ENCODE data around the gene TMTC2.

The TMTC2 gene

DNA sequence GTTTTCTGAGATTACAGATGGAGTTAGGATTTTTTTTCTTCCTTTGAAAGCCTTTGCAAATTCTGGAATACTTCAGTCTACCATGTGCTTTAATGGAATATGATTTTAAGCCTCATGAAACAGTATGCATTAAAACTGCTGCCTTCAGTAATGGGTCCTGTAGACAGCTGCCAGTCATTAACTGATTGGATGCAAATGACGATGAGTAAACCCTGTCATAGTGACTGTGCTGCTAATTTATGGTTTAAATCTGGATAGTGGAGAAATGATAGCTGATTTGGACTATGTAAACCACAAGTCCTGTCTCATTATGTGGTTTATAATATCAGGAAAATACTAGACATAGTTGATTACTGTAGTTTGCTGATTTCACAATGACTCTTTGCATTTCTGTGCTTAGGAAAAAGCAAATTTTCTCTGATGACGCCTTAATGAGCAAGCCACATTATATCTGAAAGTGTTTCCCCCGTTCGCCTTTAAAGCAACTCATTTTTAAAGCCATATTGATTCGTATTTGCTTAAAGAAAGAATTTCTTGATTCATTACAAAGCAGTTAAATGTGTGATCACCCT is 217.6 kb downstream of the TMTC2 start:
- H3K4me3 ChIP-seq (ENCODE audit: low read length) = no peak overlapping the region
- DNase-seq (ENCODE audit: low read depth, low spot score) = no peak

DNA sequence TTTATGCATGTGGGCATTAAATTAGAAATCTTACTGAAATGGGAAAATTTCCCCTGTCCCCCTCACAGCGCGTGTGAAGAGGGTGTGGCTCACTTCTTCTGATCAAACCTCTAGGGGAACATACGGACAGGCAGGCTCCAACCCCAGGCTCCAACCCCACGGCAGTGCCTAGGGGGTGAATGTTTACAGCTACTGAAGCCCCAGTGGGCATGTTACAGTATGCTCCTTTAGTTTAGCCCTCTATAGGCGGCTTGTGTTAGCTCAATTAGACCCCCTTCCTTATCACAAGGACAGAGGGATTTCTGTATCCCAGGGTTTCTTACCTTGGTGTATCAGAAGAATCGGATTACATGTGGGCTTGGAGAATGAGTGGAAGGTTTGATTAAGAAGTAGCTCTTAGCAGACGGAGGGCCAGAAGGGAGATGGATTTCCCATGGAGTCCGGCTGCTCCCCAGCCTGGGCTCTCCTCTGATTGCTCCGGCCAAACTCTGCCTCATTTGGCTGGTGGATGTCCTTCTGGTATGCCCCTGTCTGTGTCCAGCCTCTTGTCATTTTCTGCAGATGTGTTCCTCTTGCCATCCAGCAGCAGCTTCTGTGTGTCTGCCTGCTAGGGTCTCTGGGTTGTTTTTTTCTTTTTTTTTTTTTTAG is 223.7 kb downstream of the TMTC2 start:
- no peak for DNase-seq (ENCODE audit: low read depth, low spot score)
- H3K4me3 ChIP-seq (ENCODE audit: low read length) = no peak overlapping the region

DNA sequence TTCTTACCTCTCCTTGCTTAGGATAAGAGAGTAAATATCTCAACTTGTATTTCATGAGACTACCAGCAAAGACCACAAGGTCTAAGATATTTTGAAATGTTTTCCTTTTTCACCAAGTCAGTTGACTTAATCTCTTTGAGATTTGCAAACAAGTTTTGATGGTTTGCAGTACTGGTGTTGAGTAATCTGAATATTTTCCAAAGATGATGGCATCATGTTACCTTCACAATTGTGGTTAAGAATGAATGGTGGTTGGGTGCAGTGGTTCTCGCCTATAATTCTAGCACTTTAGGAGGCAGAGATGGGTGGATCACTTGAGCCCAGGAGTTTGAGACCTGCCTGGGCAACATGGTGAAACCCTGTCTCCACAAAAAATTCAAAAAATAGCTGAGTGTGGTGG is 225.7 kb downstream of the TMTC2 start:
- DNase-seq (ENCODE audit: low read depth, low spot score) = no peak
- H3K4me3 ChIP-seq (ENCODE audit: low read length) = no peak overlapping the region

DNA sequence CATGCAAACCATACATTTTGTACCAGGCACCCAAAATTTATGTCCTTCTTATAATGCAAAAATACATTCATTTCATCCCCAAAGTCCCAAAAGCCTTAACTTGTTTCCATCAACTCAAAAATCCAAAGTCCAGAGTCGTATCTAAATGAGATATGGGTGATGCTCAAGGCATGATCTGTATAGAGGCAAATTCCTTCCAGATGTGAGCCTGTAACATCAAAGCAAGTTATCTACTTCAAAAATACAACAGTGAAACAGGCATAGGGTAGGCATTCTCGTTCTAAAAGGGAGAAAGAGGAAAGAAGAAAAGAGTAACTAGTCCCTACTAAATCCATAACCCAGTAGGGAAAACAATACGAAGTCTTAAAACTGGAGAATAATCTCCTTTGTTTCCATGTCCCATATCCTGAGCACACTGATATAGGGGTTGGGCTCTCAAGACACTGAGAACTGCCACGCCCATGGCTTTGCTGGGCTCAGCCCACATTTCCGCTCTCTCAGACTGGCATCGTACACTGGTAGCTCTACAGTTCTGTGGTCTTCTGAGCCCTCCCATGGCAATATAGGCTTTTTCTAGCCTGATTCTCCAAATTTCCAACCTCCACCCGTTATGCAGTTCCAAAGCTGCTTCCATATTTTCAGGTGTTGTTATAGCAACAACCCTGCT is 232.8 kb downstream of the TMTC2 start:
- no peak for DNase-seq (ENCODE audit: low read depth, low spot score)

DNA sequence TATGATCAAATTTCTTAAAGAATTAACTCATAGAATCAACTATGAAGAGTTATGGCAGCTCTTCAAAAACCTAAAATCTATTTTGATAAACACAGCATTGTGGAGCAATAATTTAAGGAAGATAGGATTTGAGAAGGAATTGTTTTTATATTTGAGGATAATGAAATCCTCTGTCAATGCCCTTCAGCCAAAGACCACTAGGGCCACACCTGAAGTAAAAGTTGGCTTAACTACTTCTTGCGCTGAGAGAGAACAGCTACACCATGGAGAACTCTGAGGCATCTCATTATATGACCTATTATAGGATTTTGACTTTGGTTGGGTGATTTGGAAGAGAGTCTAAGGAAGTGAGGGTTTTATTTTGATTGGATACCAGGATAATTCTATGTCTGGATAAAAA is 237.2 kb downstream of the TMTC2 start:
- H3K4me3 ChIP-seq (ENCODE audit: low read length) = no peak overlapping the region
- no peak for DNase-seq (ENCODE audit: low read depth, low spot score)

More for the DNA sequence above, 232.8 kb downstream of the TMTC2 start:
- no peak overlapping the region for H3K4me3 ChIP-seq (ENCODE audit: low read length)

DNA sequence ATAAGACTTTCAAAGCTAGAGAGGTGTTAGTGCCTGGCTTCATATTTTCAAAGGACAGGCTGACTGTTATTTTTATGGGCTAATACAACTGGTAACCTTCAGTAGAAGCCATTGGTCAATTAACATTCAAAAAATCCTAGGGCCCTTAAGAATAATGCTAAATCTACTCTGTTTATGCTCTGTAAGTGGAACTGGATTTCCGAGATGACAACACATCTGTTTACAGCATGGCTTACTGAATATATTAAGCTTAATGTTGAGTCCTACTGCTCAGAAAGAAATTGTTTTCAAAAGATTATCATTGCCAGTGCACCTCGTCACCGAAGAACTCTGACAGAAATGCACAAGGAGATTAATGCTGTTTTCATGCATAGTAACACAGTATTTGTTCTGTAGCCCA is 239.9 kb downstream of the TMTC2 start:
- no peak for DNase-seq (ENCODE audit: low read depth, low spot score)
- no peak overlapping the region for H3K4me3 ChIP-seq (ENCODE audit: low read length)

DNA sequence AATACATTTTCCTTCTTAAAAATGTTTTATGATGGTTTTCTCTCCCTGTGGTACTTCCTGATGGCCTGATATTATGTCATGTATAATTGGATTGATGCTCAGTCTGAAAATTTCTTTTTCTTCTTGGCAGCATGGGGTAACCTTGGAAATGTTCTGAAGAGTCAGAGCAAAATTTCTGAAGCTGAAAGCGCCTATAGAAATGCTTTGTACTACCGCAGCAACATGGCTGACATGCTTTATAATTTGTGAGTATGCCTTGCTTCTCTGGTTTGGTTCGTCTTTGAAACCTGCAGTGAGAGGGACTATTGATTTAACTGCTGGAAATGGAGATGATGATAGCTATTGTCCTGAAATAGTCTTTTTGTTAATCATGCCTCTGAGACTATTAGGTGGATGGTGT is 243.6 kb downstream of the TMTC2 start:
- H3K4me3 ChIP-seq (ENCODE audit: low read length) = no peak overlapping the region
- no peak for DNase-seq (ENCODE audit: low read depth, low spot score)

DNA sequence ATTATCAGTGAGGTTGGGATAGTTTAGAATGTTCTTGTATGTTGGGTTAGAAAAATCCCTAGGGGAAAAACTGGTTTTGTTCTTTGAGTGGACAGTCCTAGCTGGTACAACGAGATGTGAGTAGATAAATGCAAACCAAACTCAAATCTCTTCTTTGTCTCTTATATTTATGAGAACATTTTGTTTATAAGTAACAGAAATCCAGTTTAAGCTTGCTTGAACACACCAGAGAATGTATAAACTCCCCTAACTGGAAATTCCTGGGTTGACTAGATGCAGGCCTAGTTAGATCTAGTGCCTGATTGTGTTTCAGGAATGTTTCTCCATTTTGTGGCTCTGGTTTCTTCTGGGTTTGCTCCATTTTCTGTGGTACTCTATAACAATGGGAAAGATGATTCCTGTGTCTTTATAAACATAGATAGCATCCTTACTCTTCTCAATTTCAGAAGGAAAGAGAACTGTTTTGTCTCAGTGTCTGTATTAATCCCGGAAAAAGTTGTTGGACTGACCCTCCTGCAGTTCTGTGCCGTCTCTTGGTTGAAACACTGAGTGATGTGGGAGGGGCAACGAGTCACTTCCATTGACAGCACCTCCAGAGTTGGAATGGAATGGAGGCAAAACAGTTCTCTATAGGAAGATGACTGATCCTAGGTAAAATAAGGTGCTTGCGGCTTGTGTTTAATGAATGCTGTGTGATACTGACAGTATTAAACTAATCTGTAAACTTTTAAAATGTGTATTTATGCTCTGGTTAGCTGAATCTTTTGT is 244.8 kb downstream of the TMTC2 start:
- H3K4me3 ChIP-seq (ENCODE audit: low read length) = no peak overlapping the region
- DNase-seq (ENCODE audit: low read depth, low spot score) = no peak

DNA sequence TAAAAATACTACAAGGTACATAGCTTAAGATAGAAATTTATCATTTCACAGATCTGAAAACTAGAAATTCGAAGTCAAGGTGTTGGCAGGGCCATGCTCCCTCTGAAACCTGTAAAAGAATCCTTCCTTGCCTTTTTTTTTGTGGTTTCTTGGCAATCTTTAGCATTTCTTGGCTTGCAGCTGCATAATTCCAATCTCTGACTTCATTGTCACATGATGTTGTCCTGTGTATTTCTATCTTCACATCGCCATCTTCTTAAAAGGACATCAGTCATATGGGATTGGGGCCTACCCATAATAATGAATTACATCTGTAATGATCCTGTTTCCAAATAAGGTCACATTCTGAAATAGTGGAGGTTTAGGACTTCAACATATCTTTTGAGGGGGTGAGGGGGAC is 250.4 kb downstream of the TMTC2 start:
- no peak for DNase-seq (ENCODE audit: low read depth, low spot score)

DNA sequence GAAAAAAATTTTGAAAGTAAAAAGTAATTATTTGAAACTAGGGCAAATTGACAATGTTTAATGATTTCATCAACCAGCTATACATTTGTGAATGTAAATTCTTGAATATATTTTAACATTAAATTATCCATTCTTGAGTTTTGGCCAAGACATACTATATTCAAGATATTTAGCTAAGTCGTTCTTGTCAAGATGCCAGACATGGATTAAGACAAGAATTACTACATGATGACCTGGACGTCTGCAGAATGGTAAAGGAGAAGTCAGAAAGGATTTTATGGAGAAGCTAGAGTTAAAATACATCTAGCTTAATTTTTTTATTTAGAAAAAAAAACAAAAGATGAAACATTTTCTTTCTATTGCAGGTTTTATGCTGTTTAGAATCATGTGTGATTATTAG is 255.8 kb downstream of the TMTC2 start:
- no peak for DNase-seq (ENCODE audit: low read depth, low spot score)
- H3K4me3 ChIP-seq (ENCODE audit: low read length) = no peak overlapping the region

More for the DNA sequence above, 250.4 kb downstream of the TMTC2 start:
- H3K4me3 ChIP-seq (ENCODE audit: low read length) = no peak overlapping the region

DNA sequence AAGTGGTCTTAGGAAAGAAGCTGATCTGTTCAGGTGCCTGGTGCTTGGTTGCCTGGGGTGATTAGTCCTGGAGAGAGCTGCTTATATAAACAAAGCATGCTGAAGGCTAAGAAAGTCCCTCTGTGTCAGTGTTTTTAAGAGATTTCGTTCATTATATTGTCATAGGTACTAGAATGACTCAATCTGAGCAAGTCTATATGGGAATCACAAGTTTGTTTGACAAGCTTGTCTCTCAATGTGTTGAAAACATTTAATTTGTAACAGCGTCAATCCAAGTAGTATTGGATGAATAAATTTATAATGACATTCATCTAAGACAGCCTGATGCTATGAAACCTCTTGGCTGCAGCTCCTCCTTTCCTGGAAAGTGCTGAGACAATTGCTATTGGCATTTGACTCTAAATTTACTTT is 256.3 kb downstream of the TMTC2 start:
- no peak for DNase-seq (ENCODE audit: low read depth, low spot score)
- no peak overlapping the region for H3K4me3 ChIP-seq (ENCODE audit: low read length)

DNA sequence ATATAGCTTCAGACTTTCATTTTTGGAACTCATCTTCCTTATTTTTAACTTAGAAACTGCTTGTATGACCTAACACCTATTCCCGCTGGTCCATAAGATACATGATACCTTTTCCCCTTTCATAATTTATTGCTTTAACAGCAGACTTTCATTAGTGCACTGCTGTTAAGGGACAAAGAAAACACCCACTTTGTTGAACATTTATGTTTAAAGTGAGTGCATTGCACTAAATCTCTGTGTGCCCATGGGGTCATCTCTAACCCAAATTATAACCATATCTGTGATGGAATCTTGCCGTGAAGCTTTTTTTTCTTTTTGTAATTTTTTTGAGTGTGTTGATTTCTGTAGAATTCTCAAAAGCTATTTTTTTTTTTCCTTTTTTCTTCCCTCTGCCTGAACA is 261.8 kb downstream of the TMTC2 start:
- no peak for DNase-seq (ENCODE audit: low read depth, low spot score)
- no peak overlapping the region for H3K4me3 ChIP-seq (ENCODE audit: low read length)

DNA sequence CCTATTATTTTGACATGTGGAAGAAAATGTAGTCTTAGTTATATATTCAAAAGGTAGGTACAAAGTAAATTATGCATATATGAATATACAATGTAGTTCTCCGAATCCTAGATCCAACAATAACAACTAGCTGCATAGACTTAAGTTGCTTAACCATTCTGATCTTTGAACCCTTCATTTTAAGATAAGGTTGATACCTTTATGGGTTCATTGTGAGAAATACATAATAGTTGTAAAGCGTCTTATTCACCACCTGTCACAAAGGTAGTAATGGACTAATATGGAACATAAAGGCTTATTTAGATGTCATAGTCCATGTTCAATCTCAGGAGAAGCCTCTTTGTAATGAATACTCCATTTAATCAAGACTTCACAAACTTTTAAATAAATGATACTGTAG is 263.6 kb downstream of the TMTC2 start:
- DNase-seq (ENCODE audit: low read depth, low spot score) = no peak
- no peak overlapping the region for H3K4me3 ChIP-seq (ENCODE audit: low read length)

DNA sequence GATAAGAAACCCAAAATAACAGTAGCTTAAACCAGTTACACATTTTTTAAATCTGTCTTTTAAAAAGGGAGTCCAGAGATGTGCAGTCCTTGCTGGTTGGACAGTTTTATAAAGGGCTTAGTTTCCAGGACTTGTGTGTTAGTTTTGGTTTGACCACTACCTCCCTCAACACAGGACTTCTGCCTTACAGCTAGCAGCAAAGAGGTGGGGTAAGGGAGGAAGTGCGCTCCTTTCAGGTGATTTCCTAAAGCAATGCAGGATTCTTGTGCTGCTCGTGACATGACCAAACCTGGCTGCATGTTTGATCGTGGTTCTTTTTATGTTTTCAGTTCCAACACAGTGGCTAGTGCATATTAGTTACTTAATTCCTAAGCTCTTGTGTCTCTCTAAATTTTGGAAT is 266.2 kb downstream of the TMTC2 start:
- no peak for DNase-seq (ENCODE audit: low read depth, low spot score)
- no peak overlapping the region for H3K4me3 ChIP-seq (ENCODE audit: low read length)

DNA sequence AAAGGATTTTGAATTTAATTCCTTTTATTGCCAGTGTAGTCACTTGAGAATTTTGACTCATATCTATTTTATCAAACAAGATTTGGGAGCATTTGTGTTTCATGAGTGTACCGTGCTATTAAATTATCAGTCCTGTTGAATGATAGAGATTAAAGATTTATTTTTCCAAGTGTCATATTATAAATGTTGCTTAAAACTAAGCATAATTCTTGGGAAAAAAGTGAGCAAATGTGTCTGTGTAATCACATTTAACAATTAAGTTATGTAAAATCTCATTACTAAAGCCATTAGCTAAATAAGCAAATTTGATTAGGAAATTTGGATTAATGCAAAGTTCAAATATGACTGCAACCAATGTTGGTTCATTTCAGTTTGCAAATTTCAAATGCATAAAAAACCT is 266.7 kb downstream of the TMTC2 start:
- H3K4me3 ChIP-seq (ENCODE audit: low read length) = no peak overlapping the region
- no peak for DNase-seq (ENCODE audit: low read depth, low spot score)

DNA sequence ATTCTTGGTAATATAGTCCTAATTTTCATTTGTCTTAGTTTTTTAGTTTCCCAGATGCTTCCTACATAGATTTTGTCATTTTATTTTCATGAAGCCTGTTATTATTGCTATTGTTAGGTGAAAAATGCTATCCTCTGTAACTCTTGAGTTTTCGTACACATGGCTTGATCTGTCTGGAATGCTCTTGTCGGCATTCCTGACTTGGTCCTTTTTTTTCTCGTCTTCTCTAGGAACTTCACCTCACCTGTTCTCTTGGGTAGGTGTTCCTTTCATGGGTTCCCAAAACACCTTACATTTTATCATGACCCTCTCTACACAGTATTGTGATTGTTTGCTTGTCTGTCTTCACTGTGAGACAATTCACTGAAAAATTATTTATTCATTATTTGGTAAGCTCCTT is 267.4 kb downstream of the TMTC2 start:
- H3K4me3 ChIP-seq (ENCODE audit: low read length) = no peak overlapping the region
- DNase-seq (ENCODE audit: low read depth, low spot score) = no peak

DNA sequence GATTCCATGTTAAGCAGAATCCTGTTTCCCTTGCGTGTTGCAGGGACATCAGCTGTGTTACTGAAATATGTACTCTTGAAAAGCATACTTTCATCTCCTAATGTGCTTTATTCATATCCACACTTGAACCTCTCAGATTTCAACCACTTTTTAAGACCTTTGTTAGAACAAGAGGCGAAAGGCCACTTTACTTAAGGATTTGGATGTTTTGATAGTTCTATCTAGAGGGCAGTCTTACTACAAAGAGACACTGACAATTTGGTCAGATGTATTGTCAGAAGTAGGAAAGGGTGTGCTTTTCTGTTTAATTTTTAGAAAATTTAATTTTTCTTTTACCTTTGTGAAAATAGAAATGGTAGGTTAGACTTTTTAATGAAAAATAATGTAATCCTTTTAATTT is 267.9 kb downstream of the TMTC2 start:
- H3K4me3 ChIP-seq (ENCODE audit: low read length) = no peak overlapping the region
- no peak for DNase-seq (ENCODE audit: low read depth, low spot score)

DNA sequence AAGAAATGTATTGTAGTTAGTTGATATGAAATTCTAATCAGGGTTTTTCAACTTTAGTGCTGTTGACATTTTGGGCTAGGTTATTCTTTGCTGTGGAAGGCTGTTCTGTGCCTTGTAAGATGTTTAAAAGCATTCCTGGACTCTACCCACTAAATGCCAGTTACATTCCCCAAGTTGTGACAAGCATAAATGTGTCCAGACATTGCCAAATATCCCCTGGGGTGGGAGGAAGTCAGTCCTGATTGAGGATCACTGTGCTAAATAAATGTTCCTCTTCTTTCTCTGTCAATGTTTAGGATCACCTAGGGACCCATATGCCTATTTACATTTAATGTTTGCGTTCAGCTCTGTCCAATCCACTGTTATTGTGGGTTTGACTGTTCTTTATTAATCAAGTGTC is 268.3 kb downstream of the TMTC2 start:
- no peak overlapping the region for H3K4me3 ChIP-seq (ENCODE audit: low read length)
- no peak for DNase-seq (ENCODE audit: low read depth, low spot score)

DNA sequence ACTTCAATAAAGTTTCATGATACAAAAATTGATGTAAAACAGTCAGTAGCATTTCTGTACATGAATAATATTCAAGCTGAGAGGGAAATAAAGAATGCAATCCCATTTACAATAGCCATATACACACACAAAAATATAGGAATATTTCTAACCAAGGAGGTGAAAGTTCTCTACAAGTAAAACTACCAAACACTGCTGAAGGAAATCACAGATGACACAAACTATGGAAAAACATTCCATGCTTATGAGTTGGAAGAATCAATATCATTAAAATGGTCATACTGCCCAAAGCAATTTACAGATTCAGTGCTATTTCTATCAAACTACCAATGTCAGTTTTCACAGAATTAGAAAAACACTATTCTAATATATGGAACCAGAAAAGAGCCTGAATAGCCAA is 272.3 kb downstream of the TMTC2 start:
- DNase-seq (ENCODE audit: low read depth, low spot score) = no peak
- no peak overlapping the region for H3K4me3 ChIP-seq (ENCODE audit: low read length)

DNA sequence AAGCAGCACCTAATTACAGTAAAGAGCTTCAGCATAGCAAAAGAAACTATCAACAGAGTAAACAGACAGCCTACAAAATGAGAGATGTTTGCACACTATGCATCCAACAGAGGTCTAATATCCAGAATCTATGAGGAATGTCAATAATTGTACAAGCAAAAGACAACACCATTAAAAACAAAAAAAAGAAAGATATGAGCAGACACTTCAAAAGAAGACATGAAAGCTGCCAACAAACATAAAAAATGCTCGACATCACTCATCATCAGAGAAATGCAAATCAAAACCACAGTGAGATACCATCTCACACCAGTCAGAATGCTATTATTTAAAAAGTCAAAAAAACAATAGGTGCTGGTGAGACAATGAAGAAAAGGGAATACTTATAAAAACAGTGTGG is 273.1 kb downstream of the TMTC2 start:
- peak; percentile 4 for DNase-seq (ENCODE audit: low read depth, low spot score)

More for the DNA sequence above, 273.1 kb downstream of the TMTC2 start:
- H3K4me3 ChIP-seq (ENCODE audit: low read length) = no peak overlapping the region
